Urinary bladder (tissue), 4 donors: ENCODE data around the gene GOLGA8N. TPM values are rescaled to one million over a fixed set of nuclear protein-coding genes. Genes with fewer than 3 reads are reported as not detected.
"Not testable (repeated sequence)": the region's sequence is repeated elsewhere in the genome, so short reads cannot be mapped to it uniquely, and the experiment has no call there.

ENCODE experiments used
- DNase-seq: peaks from one replicate; pipeline ENCODE4 v3.0.0-alpha.2; 2015; ENCODE audit errors: extremely low spot score
- H3K27ac ChIP-seq: one replicate; pipeline ENCODE4 v1.5.1; 2013; ENCODE audit warnings: low read depth, mild to moderate bottlenecking, moderate library complexity
- H3K36me3 ChIP-seq: one replicate; pipeline ENCODE4 v1.6.1; 2013; ENCODE audit warnings: mild to moderate bottlenecking, moderate library complexity; ENCODE audit not compliant: insufficient read depth
- H3K4me1 ChIP-seq: one replicate; pipeline ENCODE4 v1.6.1; 2013; ENCODE audit warnings: mild to moderate bottlenecking, moderate library complexity; ENCODE audit not compliant: insufficient read depth
- H3K4me3 ChIP-seq: one replicate; pipeline ENCODE4 v1.5.1; 2013; ENCODE audit warnings: low read depth, low read length
- WGBS: extraction: QIAGEN DNeasy Blood & Tissue Kit; methylation state at CpG from one replicate; pipeline ENCODE4 v1.1.7; 2013; 5-methylcytosine and 5-hydroxymethylcytosine counted together
- polyA plus RNA-seq: library from polyadenylated mRNA; stranded (reverse); fragments of 200-250 nt; gene quantifications from one replicate; pipeline ENCODE4 v1.2.3, GENCODE V29; 2013
- total RNA-seq: library from RNA; depleted of rRNA; stranded (reverse); fragments of >200 nt; gene quantifications from one replicate; pipeline ENCODE4 v1.2.3, GENCODE V29; 2014
- donor health status: healthy with polysubstance abuse.
- donor health status: healthy.

GOLGA8N gene
- total RNA-seq (22.3 TPM), polyA plus RNA-seq (5.5 TPM)

DNA sequence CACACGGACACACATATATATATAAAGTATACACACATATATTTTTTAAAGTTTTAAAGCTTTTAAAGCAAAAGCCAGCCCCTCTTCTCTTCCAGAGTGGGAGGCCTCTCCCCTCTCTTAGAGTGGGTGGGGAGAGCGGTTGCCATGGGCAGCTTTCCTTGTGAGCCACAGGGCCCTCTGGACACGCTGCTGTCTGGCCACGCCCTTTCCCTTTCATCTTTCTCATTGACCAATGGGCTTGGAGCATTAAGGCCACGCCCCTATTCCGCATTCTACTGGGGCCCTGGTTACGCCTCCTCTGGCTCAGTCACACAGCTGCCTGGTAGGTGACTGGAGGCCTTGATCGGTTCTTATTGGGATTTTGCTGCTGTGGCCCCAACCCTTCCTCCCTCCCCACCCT, at the start of gene GOLGA8N:
GOLGA8N (plus strand) TSS at position 306 of the 400 bp plus-strand sequence.
- not testable (repeated sequence) for H3K27ac ChIP-seq
- 100% methylated on average over 1 of the region's 8 CpGs for WGBS

DNA sequence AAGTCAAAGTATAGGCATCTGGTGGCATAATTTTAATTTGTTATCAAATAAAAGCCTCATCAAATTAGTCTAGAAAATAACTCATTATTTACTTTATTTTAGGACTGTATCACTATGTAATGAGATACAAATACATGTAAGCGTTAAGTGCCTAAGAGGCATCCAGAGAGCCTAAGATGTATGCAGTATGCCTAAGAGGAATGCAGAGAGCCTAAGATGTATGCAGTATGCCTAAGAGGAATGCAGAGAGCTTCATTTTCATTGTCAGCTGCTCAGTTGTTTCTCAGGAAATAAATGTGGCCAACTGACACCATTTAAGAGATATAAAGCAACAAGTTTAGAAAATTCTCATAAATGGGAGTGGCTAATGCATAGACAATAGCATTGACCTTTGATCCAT, 49.8 kb upstream of the GOLGA8N start:
- H3K36me3 ChIP-seq, H3K4me3 ChIP-seq, DNase-seq, H3K27ac ChIP-seq, H3K4me1 ChIP-seq: not testable (repeated sequence)
- no CpG with 5 or more reads among the region's 1 CpG for WGBS

More for the DNA sequence above, at the start of gene GOLGA8N:
- not testable (repeated sequence) for H3K36me3 ChIP-seq, H3K4me3 ChIP-seq, DNase-seq, H3K4me1 ChIP-seq

DNA sequence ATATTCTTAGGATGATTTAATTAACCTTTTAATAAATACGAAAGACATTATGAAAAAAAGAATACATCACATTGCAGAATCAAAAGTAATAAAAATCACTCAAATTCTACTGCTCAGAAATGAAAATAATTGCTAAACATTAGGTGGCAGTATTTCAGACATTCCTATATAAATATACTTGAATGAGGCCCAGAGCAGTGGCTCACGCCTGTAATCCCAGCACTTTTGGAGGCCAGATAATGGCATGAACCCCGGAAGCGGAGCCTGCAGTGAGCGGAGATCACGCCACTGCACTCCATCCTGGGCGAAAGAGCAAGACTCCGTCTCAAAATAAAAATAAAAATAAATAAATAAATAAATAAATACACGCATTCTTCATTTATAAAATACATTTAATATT, 48.1 kb upstream of the GOLGA8N start:
- H3K36me3 ChIP-seq, DNase-seq, H3K4me3 ChIP-seq, H3K4me1 ChIP-seq, H3K27ac ChIP-seq: not testable (repeated sequence)
- WGBS = no CpG with 5 or more reads among the region's 9 CpGs

DNA sequence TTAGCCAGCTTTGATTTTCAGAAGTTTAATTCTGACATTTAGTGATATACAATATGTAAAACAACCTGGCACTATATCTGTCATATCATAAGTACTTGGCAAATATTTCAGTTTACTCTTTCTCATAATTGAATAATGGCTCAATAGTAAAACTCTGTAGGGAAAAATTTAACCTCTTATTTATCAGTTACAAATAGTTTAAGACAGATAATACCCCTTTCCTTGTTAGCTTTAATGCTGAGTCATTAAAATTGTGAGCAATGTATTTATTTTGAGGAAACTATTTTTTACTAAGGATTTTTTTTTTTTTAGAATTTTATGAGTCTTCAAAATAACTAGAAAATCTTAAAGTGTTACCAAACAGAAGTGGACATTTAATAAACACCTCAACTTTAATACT, 38.7 kb upstream of the GOLGA8N start:
- H3K4me1 ChIP-seq, H3K4me3 ChIP-seq, DNase-seq: not testable (repeated sequence)

DNA sequence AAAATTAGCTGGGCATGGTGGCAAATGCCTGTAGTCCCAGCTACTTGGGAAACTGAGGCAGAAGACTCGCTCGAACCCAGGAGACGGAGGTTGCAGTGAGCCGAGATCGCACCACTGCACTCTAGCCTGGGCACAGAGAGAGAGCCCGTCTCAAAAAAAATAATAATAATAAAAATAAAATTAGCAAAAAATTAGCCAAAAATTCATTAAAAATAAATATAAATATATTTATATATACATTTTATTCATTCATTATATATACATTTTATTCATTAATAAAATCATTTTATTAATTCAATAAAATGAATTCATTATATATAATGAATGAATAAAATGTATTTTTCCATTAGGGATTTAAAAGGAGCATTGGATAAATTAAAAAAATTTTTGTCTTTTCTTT, 31.1 kb upstream of the GOLGA8N start:
- not testable (repeated sequence) for H3K36me3 ChIP-seq, H3K4me1 ChIP-seq, H3K27ac ChIP-seq, H3K4me3 ChIP-seq, DNase-seq
- 97% methylated on average over 6 of the region's 6 CpGs for whole genome bisulfite sequencing

More for the DNA sequence above, 38.7 kb upstream of the GOLGA8N start:
- H3K36me3 ChIP-seq, H3K27ac ChIP-seq: not testable (repeated sequence)

DNA sequence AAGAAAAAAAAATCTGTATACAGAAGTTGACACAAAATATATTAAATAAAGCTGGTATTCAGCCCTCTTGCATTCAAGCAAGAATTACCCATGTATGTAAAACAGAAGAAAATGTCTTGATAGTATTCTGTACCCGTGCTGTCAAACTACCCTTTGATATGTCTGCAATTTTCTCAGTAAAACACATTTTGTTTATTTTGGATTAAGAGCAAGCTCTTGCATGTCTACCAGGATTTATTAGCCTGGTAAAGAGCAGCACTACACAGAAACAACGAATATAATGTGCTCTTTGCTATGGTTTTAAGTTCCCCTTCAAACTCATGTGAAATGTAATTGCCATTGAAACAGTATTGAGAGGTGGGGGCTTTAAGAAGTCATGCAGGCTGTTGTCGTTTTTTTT, 24.3 kb upstream of the GOLGA8N start:
- not testable (repeated sequence) for DNase-seq, H3K4me3 ChIP-seq, H3K4me1 ChIP-seq, H3K36me3 ChIP-seq, H3K27ac ChIP-seq
- WGBS = 21% methylated on average over 1 of the region's 3 CpGs

DNA sequence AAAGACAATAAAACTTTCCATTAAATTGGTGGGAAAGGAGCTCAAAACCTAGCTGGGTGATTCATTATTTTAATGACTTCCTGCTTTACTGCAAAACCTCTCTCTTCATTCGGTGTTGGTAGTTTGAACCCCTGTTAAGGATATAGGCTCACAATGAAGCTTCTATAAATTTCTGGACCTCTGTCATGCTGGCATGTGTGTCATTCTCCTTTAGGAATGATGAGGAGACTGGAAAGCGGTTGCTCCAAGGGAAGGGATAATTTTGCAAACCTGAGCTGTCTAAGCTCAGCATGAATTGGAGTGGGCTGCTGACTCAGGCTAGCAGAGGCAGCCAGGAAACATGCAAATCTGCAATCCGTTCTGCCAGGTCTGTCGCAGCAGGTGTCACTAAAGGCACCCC, 14.8 kb upstream of the GOLGA8N start:
- not testable (repeated sequence) for H3K36me3 ChIP-seq, H3K4me1 ChIP-seq, H3K4me3 ChIP-seq, DNase-seq, H3K27ac ChIP-seq
- 45% methylated on average over 2 of the region's 4 CpGs for WGBS

DNA sequence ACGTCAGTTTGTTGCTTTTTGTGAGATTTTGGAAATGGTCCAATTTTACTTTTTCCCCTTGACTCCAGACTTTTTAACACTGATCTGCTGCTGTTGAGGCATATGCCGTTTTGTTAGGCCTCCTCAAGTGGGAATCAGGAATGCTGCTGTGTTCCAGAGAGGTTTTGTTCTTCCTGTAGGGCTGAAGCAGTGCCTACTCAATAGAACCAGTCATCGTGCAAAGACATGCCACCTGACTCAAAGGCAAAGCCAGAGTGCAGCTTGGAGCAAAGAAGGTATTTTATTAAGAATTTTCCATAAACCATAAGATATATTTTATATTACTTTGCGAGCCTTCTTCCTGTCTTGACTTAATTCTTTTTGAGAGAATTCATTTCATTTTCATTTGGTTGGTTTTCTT, 7.4 kb upstream of the GOLGA8N start:
- not testable (repeated sequence) for H3K4me1 ChIP-seq, H3K4me3 ChIP-seq, DNase-seq, H3K27ac ChIP-seq, H3K36me3 ChIP-seq
- WGBS = 82% methylated on average over 3 of the region's 4 CpGs

DNA sequence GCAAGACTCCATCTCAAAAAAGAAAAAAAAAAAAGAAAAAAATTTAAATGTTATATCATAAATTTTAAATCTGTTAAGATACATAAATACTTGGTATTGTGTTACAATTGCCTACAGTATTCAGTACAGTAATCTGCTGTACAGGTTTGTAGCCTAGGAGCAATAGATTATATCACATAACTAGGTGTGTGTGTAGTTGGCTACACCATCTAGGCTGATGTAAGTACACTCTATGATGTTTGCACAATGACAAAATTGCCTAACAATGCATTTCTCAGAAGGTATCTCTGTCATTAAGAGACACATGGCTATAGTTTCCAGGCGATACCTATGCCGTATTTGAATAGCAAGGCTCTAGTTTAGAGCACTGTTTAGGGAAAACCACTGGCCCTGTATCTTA, 16.3 kb downstream of the GOLGA8N start:
- not testable (repeated sequence) for DNase-seq, H3K27ac ChIP-seq, H3K4me1 ChIP-seq, H3K4me3 ChIP-seq, H3K36me3 ChIP-seq
- 93% methylated on average over 2 of the region's 2 CpGs for WGBS

DNA sequence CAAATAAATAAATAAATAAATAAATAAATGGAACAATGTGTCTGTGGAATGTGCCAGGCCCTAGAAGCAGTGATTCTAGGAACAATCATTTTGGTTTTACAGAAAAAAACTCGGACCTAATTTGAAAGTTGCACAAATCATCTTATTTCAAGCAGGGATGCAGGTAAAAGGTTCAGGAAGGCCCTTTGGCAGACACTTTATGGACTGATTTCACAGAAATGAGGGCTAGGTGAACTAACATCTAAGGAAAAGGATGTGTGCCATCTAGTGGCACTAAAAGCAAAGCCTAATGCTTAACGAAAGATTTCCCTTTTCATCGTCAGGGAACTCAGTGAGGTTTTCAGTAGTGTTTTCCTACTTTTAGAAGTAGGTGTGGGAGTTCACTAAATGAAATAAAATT, 17.5 kb downstream of the GOLGA8N start:
- not testable (repeated sequence) for H3K27ac ChIP-seq, H3K4me3 ChIP-seq, H3K4me1 ChIP-seq, DNase-seq, H3K36me3 ChIP-seq
- WGBS = 7% methylated on average over 2 of the region's 3 CpGs

DNA sequence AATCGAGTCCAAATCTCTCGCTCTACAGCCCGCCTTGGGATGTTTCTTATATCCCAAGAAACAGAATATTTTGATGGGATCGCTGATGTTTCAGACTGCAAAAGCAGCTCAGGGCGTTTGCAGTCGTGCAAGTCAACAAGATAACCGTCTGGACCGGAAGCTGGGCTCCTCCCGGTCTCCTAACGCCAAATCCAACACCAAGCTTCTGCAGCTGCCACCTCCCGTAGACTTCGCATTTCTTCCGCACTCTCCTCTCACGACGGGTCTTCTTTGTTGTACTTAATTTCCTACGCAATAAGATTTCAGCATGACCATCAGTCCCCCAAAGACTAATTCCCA, 21.4 kb downstream of the GOLGA8N start:
- DNase-seq, H3K36me3 ChIP-seq, H3K4me1 ChIP-seq, H3K27ac ChIP-seq: not testable (repeated sequence)
- under 1% methylated on average over 11 of the region's 16 CpGs for WGBS
- H3K4me3 ChIP-seq = peak overlapping the region; percentile 49

DNA sequence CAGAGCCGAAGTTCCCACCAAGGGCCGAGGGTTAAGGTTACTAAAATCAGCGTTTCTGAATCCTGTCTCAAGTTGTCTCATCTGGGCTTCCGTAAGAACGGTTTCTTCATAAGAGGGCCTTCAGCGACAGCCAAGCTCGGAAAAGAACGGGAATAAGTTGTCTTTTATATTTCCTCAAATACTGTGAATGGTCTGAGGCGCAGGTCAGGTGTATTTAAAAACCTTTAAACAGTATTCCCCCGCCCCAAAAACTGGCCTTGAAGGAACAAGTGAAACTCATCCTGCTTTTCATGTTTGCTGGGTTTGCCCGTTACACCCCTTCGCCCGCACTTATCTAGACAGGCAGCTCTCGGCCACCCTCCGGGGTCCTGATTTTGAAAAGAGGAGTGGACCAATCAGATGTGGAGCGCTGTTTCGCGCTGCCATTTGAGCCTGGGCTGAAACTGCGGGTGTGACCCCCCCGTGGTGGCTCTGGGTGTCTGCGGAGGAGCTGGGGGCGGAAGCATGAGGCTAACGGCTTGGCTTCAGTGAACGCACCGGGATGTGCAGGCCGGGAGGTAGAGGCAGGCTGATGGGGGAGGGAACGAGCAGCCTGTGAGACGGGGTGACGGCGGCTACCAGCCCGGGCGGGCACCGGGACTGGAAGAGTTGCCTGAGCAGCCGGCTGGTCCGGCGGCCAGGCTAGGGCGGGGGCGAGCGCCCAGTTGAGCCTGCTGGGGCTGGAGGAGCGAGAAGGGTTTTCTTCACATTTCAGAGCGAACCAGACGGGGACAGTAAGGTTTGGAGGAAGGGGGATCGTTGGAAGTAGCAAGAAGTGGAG, 22.0 kb downstream of the GOLGA8N start, which contains the start of gene ARHGAP11A:
ARHGAP11A (plus strand) TSS at position 454 of the 820 bp plus-strand sequence. CDS start 708 bp downstream, outside the sequence.
- peak within 1 kb of the TSS; percentile 49 for H3K4me3 ChIP-seq
- DNase-seq = peak; percentile 70
- H3K4me1 ChIP-seq, H3K27ac ChIP-seq, H3K36me3 ChIP-seq: not testable (repeated sequence)
- under 1% methylated on average over 32 of the region's 43 CpGs for WGBS

DNA sequence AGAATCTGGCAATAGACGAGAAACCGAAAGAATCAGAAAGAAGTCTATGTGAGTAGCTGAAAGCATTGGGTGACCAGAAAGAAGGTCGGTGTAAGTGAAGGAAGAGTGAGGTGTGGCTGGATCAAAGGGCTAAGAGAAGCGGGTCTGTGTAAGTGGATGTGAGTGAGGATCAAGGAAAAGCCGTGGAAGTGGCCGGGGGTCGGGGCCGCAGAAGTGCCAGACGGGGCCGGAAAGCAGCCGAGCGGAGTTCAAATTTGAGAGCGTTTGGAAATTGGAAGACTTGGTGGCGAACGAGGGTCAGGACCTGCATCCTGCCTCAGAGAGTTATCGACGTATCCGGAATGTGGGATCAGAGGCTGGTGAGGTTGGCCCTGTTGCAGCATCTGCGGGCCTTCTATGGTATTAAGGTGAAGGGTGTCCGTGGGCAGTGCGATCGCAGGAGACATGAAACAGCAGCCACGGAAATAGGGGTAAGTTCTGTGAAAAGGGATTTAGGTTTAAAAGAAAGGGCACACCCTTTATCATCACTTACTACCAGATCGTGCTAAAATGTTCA, 22.7 kb downstream of the GOLGA8N start:
- H3K4me1 ChIP-seq, H3K36me3 ChIP-seq, H3K27ac ChIP-seq, DNase-seq: not testable (repeated sequence)
- peak overlapping the region; percentile 33 for H3K4me3 ChIP-seq
- under 1% methylated on average over 17 of the region's 24 CpGs for WGBS

DNA sequence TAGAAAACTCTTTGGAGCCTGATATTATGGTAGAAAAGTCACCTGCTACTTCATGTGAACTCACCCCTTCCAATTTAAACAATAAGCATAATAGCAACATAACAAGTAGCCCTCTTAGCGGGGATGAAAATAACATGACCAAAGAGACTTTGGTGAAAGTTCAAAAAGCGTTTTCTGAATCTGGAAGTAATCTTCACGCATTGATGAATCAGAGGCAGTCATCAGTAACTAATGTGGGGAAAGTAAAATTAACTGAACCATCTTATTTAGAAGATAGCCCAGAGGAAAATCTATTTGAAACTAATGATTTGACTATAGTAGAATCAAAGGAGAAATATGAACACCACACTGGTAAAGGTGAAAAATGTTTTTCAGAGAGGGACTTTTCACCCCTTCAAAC, 43.2 kb downstream of the GOLGA8N start:
- Histone ChIP-seq H3K27ac (no peak overlapping the region), H3K36me3 (no peaks in the 10 kb centered on the region), H3K4me1 (no peaks in the 10 kb centered on the region), H3K4me3 (no peak overlapping the region)
- 98% methylated on average over 3 of the region's 3 CpGs for WGBS
- DNase-seq = no peak
